Astrocyte (in vitro differentiated cells and primary cell): ENCODE data around the gene RASGEF1C. TPM values are rescaled to one million over a fixed set of nuclear protein-coding genes. Genes with fewer than 3 reads are reported as not detected.

Source experiments
- DNase-seq: peaks from one replicate; pipeline ENCODE4 v3.0.0-alpha.2; 2010; ENCODE audit warnings: low read depth
- FAIRE-seq: peaks from 2 replicates; lab custom pipeline; 2011; peaks lifted over from hg19 to GRCh38; lab: Jason Lieb, UNC
- H2AFZ ChIP-seq: 2 replicates; pipeline ENCODE4 v1.6.0; 2012; ENCODE audit warnings: low read depth, low read length, inconsistent platforms
- H3K27ac ChIP-seq: 2 replicates; pipeline ENCODE4 v1.5.1; 2011; ENCODE audit warnings: low read depth, low read length, inconsistent platforms
- H3K27me3 ChIP-seq: 2 replicates; pipeline ENCODE4 v1.6.0; 2011; ENCODE audit warnings: low read length, inconsistent platforms; ENCODE audit not compliant: insufficient read depth
- H3K36me3 ChIP-seq: 2 replicates; pipeline ENCODE4 v1.5.1; 2011; ENCODE audit warnings: low read length, inconsistent platforms; ENCODE audit not compliant: insufficient read depth
- H3K4me1 ChIP-seq: 2 replicates; pipeline ENCODE4 v1.5.1; 2011; ENCODE audit warnings: low read length, inconsistent platforms; ENCODE audit not compliant: insufficient read depth
- H3K4me2 ChIP-seq: 2 replicates; pipeline ENCODE4 v1.6.0; 2012; ENCODE audit warnings: low read length, inconsistent platforms
- H3K4me3 ChIP-seq: 2 replicates; pipeline ENCODE4 v1.5.1; 2011; ENCODE audit warnings: low read depth, mild to moderate bottlenecking, low read length, inconsistent platforms; ENCODE audit not compliant: insufficient read depth
- H3K79me2 ChIP-seq: 2 replicates; pipeline ENCODE4 v1.6.0; 2012; ENCODE audit warnings: mild to moderate bottlenecking, low read length, inconsistent platforms; ENCODE audit not compliant: insufficient read depth
- H3K9ac ChIP-seq: 2 replicates; pipeline ENCODE4 v1.6.0; 2012; ENCODE audit warnings: mild to moderate bottlenecking, low read length, inconsistent platforms
- H3K9me3 ChIP-seq: 2 replicates; pipeline ENCODE4 v1.5.1; 2012; ENCODE audit warnings: low read depth, mild to moderate bottlenecking, low read length, inconsistent platforms; ENCODE audit not compliant: insufficient read depth
- H4K20me1 ChIP-seq: 2 replicates; pipeline ENCODE4 v1.6.0; 2012; ENCODE audit warnings: low read length, inconsistent platforms; ENCODE audit not compliant: insufficient read depth
- H3K27ac Mint-ChIP-seq: one replicate; pipeline ENCODE4 v1.8.0; 2021; ENCODE audit warnings: mild to moderate bottlenecking, mixed read lengths; ENCODE audit not compliant: unreplicated experiment
- H3K27me3 Mint-ChIP-seq: one replicate; pipeline ENCODE4 v1.8.0; 2021; ENCODE audit warnings: low read depth, mixed read lengths; ENCODE audit not compliant: unreplicated experiment
- H3K36me3 Mint-ChIP-seq: one replicate; pipeline ENCODE4 v1.8.0; 2021; ENCODE audit warnings: low read depth, mixed read lengths; ENCODE audit not compliant: unreplicated experiment
- H3K4me1 Mint-ChIP-seq: one replicate; pipeline ENCODE4 v1.8.0; 2021; ENCODE audit warnings: low read depth, mixed read lengths; ENCODE audit not compliant: unreplicated experiment
- H3K4me3 Mint-ChIP-seq: one replicate; pipeline ENCODE4 v1.8.0; 2021; ENCODE audit warnings: mild to moderate bottlenecking, moderate library complexity, mixed read lengths; ENCODE audit not compliant: unreplicated experiment
- H3K9me3 Mint-ChIP-seq: one replicate; pipeline ENCODE4 v1.8.0; 2021; ENCODE audit warnings: mild to moderate bottlenecking, mixed read lengths; ENCODE audit not compliant: unreplicated experiment
- EZH2 ChIP-seq: IDR thresholded peaks from 2 replicates; pipeline ENCODE4 v1.6.1; 2012; ENCODE audit warnings: mild to moderate bottlenecking, low read length, inconsistent platforms; ENCODE audit not compliant: insufficient read depth
- total RNA-seq: library from RNA; stranded (reverse); gene quantifications from 2 replicates; pipeline ENCODE4 v1.2.1, GENCODE V29; 2021
- TF ChIP-seq, protein P1 (sequence below): IDR thresholded peaks from 2 replicates; pipeline ENCODE4 v1.5.1; 2011; ENCODE audit warnings: low read depth, mild to moderate bottlenecking, inconsistent platforms, low read length, moderate library complexity; ENCODE audit not compliant: insufficient read depth

The RASGEF1C gene
- total RNA-seq, 1 donor from 2014 or later: 0.41 TPM

DNA sequence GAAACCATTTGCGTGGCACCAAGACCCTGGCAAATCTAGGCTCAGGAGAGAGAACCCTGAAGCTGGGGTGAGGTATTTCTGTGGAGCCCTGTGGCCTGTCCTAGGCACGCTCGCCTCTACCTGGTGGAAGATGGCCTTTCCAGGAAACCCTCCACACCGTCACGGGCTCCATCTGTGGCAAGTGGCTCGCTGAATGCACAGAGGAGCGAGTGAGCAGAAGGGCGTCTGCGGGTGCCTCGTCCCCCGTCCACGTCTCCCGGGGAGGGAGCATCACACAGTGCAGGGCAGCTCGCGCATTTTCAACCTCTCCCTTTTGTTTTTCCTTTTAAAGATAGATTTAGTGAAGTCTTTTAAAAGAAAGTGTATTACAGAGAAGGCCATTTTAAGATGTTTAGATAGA is 25.3 kb upstream of the RASGEF1C start:
- H3K27ac Mint-ChIP-seq: peak overlapping the region; percentile 47
- H3K27me3 Mint-ChIP-seq: no peaks in the 10 kb centered on the region
- no peak for TF ChIP-seq EZH2
- TF ChIP-seq, protein P1, sequence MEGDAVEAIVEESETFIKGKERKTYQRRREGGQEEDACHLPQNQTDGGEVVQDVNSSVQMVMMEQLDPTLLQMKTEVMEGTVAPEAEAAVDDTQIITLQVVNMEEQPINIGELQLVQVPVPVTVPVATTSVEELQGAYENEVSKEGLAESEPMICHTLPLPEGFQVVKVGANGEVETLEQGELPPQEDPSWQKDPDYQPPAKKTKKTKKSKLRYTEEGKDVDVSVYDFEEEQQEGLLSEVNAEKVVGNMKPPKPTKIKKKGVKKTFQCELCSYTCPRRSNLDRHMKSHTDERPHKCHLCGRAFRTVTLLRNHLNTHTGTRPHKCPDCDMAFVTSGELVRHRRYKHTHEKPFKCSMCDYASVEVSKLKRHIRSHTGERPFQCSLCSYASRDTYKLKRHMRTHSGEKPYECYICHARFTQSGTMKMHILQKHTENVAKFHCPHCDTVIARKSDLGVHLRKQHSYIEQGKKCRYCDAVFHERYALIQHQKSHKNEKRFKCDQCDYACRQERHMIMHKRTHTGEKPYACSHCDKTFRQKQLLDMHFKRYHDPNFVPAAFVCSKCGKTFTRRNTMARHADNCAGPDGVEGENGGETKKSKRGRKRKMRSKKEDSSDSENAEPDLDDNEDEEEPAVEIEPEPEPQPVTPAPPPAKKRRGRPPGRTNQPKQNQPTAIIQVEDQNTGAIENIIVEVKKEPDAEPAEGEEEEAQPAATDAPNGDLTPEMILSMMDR: no peak
- no peaks in the 10 kb centered on the region for H3K9me3 ChIP-seq
- H3K9me3 Mint-ChIP-seq: peaks cover 18% of the 10 kb centered on the region
- no peak overlapping the region for H3K27ac ChIP-seq
- DNase-seq (no peak), FAIRE-seq (no peak)
- H3K27me3 ChIP-seq: no peaks in the 10 kb centered on the region
- H3K36me3 ChIP-seq: peaks cover 19% of the 10 kb centered on the region
- H3K4me1 Mint-ChIP-seq: peaks cover 11% of the 10 kb centered on the region
- H3K4me3 Mint-ChIP-seq: no peak overlapping the region
- H3K4me3 ChIP-seq: no peak overlapping the region
- H3K79me2 ChIP-seq: no peaks in the 10 kb centered on the region
- H3K9ac ChIP-seq: no peak overlapping the region
- no peak overlapping the region for H2AFZ ChIP-seq
- H3K4me2 ChIP-seq: no peak overlapping the region
- no peaks in the 10 kb centered on the region for H3K4me1 ChIP-seq
- no peaks in the 10 kb centered on the region for H4K20me1 ChIP-seq
- H3K36me3 Mint-ChIP-seq: peaks cover 28% of the 10 kb centered on the region

GRCh38 chr5:180233729-180234128 is 24.7 kb upstream of the RASGEF1C start:
- FAIRE-seq (no peak), DNase-seq (no peak)
- no peaks in the 10 kb centered on the region for H3K27me3 Mint-ChIP-seq
- H3K4me1 Mint-ChIP-seq: peaks cover 11% of the 10 kb centered on the region
- H3K36me3 Mint-ChIP-seq: peaks cover 30% of the 10 kb centered on the region
- no peaks in the 10 kb centered on the region for H3K4me1 ChIP-seq
- H3K36me3 ChIP-seq: peaks cover 17% of the 10 kb centered on the region
- no peaks in the 10 kb centered on the region for H3K79me2 ChIP-seq
- peak overlapping the region; percentile 55 for H3K27ac ChIP-seq
- no peak for TF ChIP-seq EZH2
- TF ChIP-seq, protein P1: no peak
- H3K27me3 ChIP-seq: no peaks in the 10 kb centered on the region
- peaks cover 18% of the 10 kb centered on the region for H3K9me3 Mint-ChIP-seq
- no peak overlapping the region for H3K9ac ChIP-seq
- no peaks in the 10 kb centered on the region for H4K20me1 ChIP-seq
- H3K27ac Mint-ChIP-seq: peak overlapping the region; percentile 47
- no peak overlapping the region for H3K4me2 ChIP-seq
- H2AFZ ChIP-seq: no peak overlapping the region
- H3K4me3 Mint-ChIP-seq: no peak overlapping the region
- no peaks in the 10 kb centered on the region for H3K9me3 ChIP-seq
- no peak overlapping the region for H3K4me3 ChIP-seq

DNA sequence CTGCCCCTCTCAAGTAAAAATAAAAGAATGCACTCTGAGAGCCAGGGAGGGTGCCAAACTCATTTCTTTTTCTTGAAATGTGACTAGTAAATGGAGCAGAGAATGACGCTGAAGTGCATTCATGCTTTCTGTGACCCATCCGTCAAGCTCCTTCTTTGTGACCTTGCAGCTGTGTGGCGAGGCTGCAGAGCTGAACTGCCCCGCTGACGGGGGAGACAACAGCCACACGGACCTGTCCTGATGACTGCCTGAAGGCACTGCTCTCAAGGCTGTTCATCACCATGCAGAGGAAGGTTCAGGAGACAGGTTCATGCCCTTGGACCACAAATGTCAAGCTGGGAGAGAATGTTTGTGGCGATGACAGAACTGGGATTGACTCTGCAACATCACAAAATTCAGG is 21.0 kb upstream of the RASGEF1C start:
- peaks cover 24% of the 10 kb centered on the region for H3K9me3 Mint-ChIP-seq
- H3K36me3 ChIP-seq: peaks cover 5% of the 10 kb centered on the region
- FAIRE-seq: no peak
- peak overlapping the region; percentile 45 for H3K4me3 Mint-ChIP-seq
- no peak overlapping the region for H3K4me3 ChIP-seq
- H3K27me3 Mint-ChIP-seq: no peaks in the 10 kb centered on the region
- no peak for DNase-seq
- H3K4me2 ChIP-seq: no peak overlapping the region
- H3K79me2 ChIP-seq: no peaks in the 10 kb centered on the region
- no peaks in the 10 kb centered on the region for H3K4me1 ChIP-seq
- H3K4me1 Mint-ChIP-seq: peaks cover 11% of the 10 kb centered on the region
- peaks cover 21% of the 10 kb centered on the region for H3K36me3 Mint-ChIP-seq
- no peak overlapping the region for H3K27ac ChIP-seq
- no peaks in the 10 kb centered on the region for H4K20me1 ChIP-seq
- no peak for TF ChIP-seq EZH2
- TF ChIP-seq, protein P1: no peak
- no peaks in the 10 kb centered on the region for H3K9me3 ChIP-seq
- H2AFZ ChIP-seq: no peak overlapping the region
- H3K27me3 ChIP-seq: no peaks in the 10 kb centered on the region
- no peak overlapping the region for H3K27ac Mint-ChIP-seq
- no peak overlapping the region for H3K9ac ChIP-seq
